Activated T-cell treated with anti-CD3 and anti-CD28 coated beads, Interleukin-2, amount 50 U/mL, for 1 hour (primary cell): ENCODE data around the gene MPPED1.

Experiments
- DNase-seq: peaks from one replicate; pipeline ENCODE4 v3.0.0-alpha.2; 2020

Gene MPPED1

DNA sequence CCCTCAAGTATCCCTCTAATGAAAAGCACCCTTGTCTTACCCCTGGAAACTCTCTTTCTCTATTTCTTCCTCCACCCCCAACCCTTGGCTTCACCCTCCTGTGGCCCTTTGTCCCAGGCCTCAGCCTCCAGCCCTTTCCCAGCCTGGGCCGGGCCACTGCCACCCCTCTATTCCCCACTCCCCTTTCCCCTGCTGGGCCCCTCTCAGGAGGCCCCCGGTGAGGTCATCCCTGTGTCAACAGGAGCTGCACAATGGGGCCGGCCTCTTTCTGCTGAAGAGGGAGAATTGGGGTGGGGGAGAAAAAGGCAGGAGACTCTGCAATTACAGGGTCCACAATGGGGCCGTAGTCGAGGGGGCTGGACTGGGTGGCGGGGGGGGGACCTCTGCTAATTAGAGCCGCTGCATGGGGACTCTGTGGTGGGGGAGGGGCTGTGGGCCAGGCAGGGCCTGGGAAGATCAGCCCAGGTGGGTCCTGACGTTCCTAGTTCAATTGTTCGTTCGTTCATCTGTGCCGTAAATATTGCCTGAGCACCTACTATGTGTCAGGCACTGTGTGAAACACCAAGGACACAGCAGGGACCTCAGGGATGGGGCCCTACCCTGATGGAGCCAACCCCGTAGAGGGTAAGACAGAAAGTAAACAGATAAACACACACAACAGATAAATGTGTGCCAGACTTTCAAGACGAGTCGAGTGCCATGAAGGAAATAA, 18.5 kb upstream of the MPPED1 start:
- no peak for DNase-seq

DNA sequence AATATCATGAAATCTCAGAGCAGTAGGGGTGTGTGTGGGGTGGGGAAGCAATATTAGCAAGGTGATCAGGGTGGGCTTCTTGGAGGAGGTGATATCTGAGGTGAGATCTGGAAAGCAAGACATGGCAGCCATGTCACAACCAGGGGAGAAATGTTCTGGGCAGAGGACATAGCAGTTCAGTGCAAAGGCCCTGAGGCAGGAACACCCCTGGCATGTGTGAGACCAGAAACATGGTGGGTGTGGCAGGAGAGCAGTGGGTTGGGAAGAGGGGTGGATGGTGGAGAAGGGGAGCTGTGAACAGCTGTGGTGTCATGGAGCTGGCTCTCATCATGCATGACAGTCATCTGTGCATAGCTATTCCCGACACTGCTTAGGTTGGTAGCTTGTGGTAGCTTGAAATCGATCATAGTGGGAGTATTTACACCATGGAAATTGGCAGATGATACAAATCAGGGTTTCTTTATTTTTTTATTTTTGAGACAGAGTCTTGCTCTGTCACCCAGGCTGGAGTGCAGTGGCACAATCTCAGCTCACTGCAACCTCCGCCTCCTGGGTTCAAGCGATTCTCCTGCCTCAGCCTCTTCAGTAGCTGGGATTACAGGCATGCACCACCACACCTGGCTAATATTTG, 17.9 kb upstream of the MPPED1 start:
- no peak for DNase-seq

DNA sequence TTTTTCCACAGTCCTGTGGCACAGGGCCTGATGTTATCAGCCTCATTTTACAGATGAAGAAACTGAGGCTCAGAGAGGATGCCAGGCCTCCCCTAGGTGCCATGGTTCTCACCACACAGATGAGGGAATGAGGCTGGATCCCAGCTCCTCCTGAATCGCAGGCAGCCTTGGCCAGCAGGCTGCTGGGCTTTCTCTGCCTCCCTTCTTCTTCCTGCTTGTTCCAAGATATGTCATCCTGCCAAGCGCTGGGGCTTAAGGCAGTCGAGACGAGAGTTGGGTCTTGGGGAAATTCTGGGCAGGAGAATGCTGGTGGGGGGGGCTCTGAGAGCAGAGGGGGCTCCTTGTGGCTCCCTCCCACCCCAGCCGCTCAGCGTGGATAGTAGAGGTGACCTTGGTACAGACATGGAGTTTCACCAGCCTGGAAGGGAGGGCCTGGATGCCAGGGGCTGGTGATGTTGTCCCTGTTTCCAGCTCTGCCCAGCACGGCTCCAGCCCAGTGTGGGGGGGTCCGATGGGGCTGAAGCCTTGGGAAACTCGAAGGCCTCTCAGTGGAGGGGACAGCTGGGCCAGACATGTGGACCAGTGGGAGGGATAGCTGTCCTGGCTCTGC, 16.6 kb upstream of the MPPED1 start:
- DNase-seq = no peak

DNA sequence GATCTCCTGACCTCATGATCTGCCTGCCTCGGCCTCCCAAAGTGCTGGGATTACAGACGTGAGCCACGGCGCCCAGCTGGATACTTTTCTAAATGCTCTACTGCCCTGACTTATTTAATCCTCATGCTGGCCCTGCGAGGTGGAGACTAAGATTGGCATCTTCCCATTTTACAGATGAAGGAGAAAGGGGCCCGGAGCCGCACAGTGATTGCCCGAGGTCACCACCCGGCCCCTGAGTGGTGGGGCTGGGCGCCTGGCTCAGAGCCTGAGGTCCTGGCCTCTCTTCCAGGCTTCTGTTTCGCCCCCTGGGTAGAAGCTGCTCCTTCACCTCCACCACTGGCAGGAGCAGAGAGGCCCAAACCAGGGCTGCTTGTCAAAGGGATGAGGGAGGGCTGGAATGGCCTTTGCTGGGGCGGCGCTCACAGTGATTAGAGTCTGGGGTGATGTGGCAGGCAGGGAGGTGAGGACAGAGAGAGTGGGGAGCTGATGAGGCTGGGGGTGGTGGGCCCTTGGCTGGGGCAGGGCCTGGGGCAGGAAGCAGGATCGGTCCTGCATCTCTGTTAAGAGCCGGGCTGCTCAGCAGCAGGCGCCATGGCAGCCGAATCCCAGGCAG, 15.4 kb upstream of the MPPED1 start:
- DNase-seq = no peak

DNA sequence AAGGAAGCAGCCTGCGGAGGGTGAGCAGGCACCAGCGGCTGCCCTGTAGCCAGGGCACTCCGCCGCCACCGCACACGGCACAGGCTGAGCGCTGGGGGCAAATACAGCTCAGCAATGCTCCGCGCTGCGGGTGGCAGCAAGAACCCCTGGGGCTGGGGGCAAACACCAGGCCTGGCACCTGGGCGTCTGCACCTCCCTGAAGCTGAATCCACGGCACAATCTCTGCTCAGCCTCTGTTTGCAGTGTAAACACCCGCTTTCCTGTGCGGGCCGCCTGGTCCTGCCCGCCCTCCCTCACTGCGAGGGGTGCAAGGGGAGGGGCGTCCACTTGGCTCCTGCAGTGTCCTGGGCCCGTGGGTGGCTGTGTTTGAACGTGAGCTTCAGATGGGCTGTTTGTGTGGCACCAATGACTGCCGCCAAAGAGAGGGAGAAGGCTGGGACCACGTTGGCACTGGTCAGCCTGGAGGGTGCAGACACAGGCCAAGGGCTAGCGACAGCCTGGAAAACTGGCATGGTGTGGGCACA, 14.8 kb upstream of the MPPED1 start:
- DNase-seq = no peak

DNA sequence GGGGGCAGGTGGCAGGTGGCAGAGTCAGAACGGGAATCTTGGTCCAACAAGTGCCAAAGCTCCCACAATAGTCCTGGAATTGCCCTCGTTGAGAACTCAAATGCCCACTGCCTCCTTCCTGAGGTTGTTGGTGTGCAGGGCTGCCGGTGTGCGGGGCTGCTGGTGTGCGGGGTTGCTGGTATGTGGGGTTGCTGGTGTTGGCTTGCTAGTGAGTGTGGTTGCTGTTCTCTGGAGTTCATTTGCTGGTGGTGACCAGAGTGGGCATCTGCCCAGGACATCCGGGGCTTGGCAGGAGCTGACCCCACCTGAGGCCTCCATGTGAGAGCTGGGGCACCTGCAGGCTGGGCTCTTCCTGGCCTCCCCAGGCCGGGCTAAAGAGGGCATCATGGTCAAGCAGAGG, 14.0 kb upstream of the MPPED1 start:
- DNase-seq = no peak

DNA sequence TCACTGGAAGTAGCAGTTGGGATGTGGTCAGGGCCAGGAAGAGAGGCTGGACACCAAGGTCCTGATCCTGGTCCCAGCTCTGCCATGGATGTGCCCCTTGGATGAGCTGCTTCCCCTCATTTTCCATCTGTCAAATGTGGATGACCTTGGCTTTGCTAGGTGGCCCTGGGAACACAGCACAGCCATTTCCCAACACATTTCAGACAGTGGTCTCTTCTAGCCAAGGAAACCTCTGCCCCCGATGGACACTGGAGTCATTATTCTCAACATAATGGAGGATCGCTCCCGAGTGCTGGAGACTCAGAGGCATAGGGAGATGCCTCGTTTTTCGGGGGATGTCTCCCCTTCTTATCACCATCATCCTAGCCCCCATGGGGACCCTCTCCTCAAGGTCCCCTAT, 13.6 kb upstream of the MPPED1 start:
- DNase-seq = no peak

DNA sequence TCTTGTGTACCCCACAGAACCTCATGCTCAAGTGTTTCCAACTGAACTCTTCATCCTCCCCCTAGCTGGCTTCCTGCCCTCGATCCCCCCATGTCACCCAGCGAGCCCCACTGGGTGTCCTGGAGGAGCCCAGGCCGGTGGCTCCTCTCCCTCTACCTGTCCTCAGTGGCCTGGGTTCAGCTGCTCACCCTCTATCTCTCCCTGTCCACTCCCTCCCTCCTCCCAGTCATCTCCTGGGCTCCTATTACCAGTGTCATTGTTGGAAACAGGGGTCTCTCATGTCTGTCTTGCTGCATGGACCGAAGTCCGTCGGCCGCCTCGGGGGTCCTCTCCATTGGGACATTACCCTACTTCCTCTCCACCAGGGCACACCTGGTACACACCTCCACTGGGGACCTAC, 12.9 kb upstream of the MPPED1 start:
- no peak for DNase-seq

DNA sequence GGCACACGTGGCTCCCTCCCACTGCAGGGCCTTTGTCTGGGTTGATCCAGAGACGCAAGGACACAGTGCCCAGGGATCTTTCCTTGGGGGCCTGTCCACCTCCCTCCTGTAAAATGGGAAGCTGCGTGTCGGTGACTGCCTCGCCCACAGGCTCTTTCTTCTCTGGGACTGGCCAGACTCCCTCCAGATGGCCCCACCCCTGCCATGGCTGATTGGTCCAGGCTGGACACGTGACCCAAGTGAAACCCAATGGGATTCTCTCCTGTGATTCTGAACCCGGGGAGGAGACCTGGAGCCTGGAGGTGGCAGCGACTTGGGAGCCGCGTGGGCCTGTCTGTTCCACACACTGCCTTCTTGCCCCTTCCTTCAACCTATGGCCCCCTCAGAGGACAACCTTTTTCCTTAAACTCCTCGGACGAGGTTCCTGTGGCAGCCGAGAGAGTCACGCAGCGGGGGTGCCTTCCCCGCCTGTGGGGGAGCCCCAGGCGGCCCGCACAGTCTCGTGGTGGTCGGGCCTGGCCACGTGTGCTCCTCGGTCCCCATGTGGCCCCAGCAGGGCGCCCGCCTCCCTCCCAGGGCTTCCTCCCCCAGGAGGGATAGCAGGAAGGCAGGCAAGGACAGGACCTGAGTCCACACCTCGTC, 12.4 kb upstream of the MPPED1 start:
- DNase-seq = no peak

DNA sequence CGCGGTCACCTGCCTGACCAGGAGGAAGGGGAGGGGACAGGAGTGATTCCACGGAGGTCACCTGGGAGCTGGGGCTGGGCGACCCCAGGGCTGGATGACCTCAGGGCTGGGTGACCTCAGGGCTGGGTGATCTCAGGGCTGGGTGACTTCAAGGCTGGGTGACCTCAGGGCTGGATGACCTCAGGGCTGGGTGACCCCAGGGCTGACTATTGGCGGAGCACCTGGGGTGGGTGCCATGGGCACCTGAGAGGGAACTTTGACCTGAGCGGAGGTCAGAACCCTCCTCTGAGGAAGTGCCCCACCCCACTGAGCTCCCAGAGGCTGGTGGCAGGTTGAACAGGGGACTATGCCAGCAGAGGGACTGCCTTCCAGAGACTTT, 11.8 kb upstream of the MPPED1 start:
- DNase-seq = no peak

DNA sequence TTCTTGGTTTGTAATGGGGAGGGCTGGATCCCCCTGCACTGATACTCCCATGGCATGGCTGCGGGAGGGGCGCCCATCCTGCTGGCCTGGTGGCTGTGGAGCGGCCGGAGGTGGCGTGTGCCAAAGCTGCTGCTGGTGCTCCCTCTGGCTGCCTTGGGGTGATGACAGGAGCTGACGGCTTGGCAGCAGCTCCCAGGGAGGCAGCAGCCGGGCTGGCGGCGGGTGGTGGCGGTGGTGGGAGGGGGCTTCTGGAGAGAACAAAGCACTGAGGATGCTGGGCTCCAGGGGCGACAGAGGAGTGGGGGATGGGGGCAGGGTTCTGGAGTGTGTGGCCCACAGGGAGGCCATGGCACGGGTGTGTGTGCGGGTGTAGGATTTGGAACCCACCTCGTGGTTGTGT, 11.4 kb upstream of the MPPED1 start:
- no peak for DNase-seq

DNA sequence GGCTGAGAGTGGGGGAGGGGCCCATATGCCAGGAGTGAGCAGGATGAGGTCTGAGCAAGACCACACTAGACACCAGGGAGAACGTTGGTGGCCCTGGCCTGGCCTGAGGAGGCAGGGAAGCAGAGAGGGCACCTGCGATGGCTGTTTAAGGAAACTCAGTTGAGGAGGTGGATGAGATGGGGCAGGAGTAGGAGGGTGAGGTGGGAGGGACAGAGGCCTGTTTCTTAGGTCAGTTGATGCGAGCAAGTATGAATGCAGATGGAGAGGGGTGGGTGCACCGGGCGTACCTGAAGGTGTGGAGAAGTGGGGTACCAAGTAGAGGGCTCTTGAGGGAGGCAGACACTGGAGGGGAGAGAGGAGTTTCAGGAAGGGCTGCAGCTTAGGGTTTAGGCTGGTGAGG, 10.6 kb upstream of the MPPED1 start:
- DNase-seq = no peak

DNA sequence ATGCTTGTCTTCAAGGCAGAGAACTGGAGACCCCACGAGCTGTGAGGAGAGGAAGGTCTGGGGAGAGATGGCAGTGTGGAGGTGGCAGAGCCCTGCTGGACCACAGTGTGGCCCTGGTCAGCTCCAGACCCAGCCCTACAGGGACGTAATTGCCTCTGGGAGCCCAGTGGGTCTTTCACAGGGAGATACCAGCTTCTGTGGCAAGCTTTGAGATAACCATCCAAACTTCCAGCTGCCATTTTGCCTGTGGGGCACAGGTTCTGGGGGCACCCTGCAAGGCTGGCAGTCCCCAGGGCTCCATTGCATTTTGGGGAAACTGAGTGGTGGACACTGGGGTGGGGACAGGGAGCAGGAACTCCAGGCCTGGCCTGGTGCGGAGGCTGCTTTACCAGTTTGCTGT, 10.2 kb upstream of the MPPED1 start:
- DNase-seq = no peak

DNA sequence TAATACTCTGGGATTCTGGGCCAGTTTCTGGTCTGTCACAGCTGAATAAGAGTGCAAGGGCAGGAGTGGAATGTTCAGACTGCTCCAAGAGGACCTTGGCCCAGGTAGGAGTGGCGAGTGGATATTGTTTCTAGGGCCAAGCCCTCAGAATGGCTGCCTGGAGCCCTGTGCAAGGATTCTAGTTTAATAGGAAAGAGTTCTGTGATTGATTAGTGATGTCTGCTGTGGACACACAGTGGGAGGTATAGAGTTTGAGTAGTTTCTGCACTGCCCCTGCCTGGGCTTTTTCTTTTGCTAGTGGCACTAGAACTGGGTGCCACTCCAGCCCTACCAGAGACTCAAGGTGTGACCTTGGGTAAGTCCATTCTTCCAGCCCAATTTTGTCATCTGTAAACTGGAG, 9.7 kb upstream of the MPPED1 start:
- no peak for DNase-seq

DNA sequence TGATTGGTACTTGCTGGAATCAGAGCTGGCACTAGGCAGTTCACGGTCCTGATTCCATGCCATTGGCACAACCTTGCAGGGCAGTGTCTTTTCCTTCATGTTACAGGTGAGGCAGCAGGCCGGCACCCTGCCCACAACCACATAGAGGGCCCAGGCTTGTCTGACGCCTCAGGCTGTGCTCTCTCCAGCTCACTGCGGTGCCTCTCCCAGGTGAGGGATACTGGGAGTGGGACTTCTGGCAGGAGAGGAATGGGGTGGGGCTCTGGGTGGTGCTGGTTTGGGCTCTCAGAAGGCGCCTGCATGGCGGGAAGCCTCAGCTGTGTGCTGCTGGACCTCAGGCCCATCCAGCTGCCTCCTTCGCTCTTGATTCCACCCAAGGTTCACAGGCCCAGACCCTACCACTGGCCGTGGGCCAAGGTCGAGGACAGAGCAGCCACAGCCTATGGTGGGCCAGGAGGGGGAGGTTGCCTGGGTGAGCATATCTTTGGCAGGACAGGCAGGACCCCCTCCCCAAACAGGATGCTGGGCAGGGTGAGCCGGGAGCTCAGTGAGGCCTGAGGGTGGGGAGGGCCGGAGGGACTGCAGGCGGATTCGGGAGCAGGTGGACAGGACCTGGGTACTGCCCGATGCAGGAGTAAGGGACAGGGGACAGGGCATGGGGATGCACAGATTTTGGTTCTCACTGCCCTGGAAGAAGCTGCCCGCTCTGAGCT, 7.0 kb upstream of the MPPED1 start:
- DNase-seq = no peak

DNA sequence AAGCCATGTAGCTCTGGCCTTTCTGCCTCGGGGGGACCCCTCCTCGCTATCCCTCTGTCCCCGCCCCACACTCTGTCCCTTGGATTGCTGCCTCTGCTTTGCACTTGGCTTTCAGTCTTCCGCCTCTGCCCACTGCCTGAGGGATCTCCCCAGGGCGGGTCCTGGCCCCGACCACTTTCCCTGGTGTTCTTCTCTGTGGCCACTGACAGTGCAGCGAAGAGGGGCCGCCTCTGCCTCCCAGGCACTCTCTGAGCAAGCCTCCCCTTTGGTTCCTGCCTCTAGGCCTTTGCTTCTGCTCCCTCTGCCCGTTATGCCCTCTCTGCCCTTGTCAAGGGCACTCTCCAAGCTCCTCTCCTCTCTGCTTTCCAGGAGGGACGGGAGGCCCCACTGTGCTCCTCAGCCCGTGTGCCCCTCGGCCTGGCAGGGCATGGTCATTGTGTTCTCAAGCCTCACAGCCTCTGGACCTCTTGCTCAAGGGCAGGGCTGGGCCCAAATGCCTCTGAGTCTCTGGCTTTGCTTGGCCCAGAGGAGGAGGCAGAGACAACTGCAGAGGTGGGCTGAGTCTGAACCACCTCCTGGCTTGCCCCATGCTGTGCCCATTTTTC, 5.5 kb upstream of the MPPED1 start:
- DNase-seq = no peak

DNA sequence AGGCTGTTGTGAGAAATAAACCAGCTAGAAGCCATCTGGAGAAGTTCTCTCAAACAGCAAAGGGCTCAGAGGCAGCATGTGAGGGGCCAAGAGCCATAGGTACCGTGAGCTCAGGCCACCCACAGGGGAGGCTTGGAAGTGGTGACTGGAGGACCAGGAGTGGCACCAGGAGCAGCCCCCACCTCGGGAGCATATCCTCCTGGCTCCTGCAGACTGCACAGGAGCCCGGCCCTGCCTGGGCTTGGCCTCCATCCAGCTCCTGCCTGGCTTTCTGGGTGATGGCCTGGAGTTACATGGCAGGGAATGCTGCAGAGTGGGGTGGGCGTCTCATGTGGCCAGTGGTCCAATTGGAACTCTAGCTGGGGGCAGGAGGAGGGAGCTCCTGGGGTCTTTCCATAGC, 4.2 kb upstream of the MPPED1 start:
- DNase-seq = no peak

DNA sequence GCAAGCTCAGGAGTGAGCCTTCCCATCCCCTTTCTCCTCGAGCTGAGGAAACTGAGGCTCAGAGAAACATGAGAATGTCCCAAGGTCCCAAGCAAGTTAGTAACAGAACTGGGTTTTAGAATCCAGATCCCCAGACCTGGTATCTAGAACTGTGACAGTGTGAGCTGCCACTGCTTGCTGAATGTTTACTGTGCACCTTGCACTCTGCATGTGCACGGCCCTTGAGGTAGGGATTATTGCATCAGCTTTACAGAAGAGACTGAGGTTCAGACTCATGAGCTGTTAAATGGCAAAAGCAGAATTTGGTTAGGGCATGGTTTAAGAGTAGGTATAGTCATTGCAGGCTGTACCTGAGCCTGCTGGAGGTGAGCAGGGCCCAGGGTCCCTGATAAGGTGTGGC, 3.8 kb upstream of the MPPED1 start:
- no peak for DNase-seq

DNA sequence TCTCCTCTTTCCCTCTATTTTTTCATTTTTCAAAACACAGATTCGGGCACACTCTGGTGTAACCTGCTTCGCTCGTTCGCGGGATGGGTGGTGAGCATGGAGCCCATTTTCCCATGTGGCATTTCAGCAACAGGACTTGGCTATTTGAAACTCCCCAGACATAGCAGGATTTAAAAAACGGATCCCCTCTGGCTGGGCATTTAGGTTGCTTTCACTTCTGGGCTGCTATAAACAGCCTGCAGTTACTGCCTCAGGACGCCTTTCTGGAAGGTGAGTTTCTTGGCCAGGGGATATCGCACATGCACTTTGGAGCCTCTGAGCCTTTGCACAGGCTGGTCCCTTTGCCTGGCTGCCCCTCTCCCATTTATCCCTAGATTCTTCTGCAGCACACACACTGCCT, 2.8 kb upstream of the MPPED1 start:
- no peak for DNase-seq

DNA sequence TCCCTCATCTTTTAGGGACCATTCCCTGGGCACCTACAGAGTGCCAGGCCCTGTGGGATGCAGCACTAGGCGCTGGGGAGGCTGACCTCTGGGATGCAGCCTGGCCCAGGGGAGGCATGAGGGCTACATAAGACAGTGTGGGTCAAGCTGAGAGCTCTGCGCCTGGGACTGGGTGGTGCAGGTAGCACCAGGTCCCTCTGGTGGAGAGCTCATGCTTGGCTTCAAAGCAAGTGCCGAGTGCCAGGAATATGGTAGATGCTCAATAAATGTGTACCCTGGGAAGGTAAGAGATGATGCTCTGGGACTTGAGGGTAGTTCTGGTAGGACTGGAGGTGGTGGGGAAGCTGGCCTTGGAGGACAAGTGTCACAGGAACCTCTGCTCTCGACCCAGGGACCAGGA, 2.0 kb upstream of the MPPED1 start:
- DNase-seq = no peak

DNA sequence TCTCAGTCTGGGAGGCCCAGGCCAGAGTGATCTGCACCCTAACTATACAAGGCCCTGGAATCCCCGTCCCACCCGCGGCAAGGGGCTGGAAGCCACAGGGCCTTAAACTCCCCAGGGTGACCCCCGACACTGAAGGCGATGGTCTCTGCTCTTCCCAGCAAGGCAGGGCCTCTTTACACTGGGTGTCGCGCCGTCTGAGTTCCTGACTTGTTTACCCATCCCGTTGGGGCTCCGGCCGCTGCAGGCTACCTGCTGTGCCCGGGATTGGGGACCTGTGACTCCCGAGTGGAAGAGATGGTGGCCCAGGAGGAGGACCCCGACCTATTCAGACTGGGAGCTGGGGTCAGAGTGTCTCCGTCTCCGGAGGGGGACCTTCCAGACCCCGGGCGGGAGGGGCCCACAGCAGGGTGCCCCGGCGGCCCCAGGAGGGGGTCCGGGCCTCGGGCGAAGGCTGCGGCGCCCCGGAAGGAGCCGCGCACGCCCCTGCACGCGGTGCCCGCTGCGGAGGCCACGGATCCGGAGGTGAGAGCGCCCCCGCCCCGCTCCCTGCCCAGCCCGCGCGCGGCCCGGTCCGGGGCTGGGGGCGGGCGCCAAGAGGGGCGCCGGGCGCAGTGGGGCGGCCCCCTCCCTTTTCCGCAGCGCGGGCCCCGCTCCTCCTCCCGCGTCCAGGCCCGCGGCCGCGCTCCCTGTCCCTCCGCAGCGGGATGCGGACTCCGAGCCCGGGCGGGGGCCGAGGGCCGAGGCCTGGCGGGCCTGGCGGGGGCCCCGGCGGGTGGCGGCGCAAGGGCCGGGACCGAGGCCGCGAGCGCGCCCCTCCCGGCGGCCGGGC, 560 bp upstream of the MPPED1 start:
- no peak for DNase-seq
